ENCODE measurements around the gene CPAMD8.

Gene CPAMD8

GRCh38 chr19:17073869-17074633, 47.4 kb upstream of the CPAMD8 start:
- no peak overlapping the region for H3K9ac ChIP-seq

DNA sequence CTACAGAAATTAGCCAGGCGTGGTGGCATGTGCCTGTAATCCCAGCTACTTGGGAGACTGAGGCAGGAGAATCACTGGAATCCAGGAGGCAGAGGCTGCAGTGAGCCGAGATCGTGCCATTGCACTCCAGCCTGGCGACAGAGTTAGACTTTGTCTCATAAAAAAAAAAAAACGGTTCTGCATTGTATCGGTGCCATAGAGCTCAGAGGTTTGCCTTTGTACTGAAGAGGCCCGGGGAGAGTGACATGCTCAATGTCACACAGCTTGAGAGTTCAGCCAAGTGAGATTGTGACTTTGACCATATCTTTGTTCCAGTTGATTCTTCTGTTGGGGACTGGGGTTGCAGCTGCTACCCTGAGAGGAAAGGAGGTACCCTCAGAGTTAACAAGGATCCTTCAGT, 44.3 kb upstream of the CPAMD8 start:
- Histone ChIP-seq H3K27me3 (ENCODE audit: control insufficient read depth, insufficient read depth, low read length) (no peaks in the 10 kb centered on the region), H3K36me3 (ENCODE audit: control insufficient read depth, insufficient read depth, low read length) (no peaks in the 10 kb centered on the region), H2AFZ (no peak overlapping the region), H3K4me1 (peaks cover 3% of the 10 kb centered on the region), H3K9ac (no peak overlapping the region), H3K4me2 (ENCODE audit: low read length) (no peak overlapping the region), H3K9me3 (ENCODE audit: control insufficient read depth, low read length) (no peaks in the 10 kb centered on the region), H3K79me2 (peaks cover 3% of the 10 kb centered on the region), H3K27ac (no peak overlapping the region), H3K4me3 (ENCODE audit: low read depth, low read length) (no peak overlapping the region)
- no peak for TF ChIP-seq CTCF (IDR thresholded peaks at IDR 0.05)

More at GRCh38 chr19:17073869-17074633, 47.4 kb upstream of the CPAMD8 start:
- peak overlapping the region; percentile 97 for H2AFZ ChIP-seq
- peaks cover 3% of the 10 kb centered on the region for H3K4me1 ChIP-seq
- peaks cover 9% of the 10 kb centered on the region for H3K79me2 ChIP-seq
- no peaks in the 10 kb centered on the region for H3K9me3 ChIP-seq (ENCODE audit: control insufficient read depth, low read length)
- H3K4me2 ChIP-seq (ENCODE audit: low read length) = peak overlapping the region; percentile 82
- peak overlapping the region; percentile 96 for H3K4me3 ChIP-seq (ENCODE audit: low read depth, low read length)
- H3K27me3 ChIP-seq (ENCODE audit: control insufficient read depth, insufficient read depth, low read length) = no peaks in the 10 kb centered on the region
- H3K36me3 ChIP-seq (ENCODE audit: control insufficient read depth, insufficient read depth, low read length) = no peaks in the 10 kb centered on the region
- no peak for TF ChIP-seq CTCF (IDR thresholded peaks at IDR 0.05)
- no peak overlapping the region for H3K27ac ChIP-seq

- Histone ChIP-seq H3K36me3 (ENCODE audit: control insufficient read depth, insufficient read depth, low read length) (no peaks in the 10 kb centered on the region), H3K4me1 (peaks cover 3% of the 10 kb centered on the region), H3K79me2 (peaks cover 3% of the 10 kb centered on the region), H3K4me2 (ENCODE audit: low read length) (no peak overlapping the region), H2AFZ (no peak overlapping the region), H3K4me3 (ENCODE audit: low read depth, low read length) (no peak overlapping the region), H3K27me3 (ENCODE audit: control insufficient read depth, insufficient read depth, low read length) (no peaks in the 10 kb centered on the region), H3K27ac (no peak overlapping the region), H3K9me3 (ENCODE audit: control insufficient read depth, low read length) (no peaks in the 10 kb centered on the region), H3K9ac (no peak overlapping the region)
- TF ChIP-seq CTCF (IDR thresholded peaks at IDR 0.05) = no peak
Observed at GRCh38 chr19:17070421-17070820, 43.8 kb upstream of the CPAMD8 start.

GRCh38 chr19:17069193-17069592, 42.6 kb upstream of the CPAMD8 start:
- Histone ChIP-seq H3K36me3 (ENCODE audit: control insufficient read depth, insufficient read depth, low read length) (no peaks in the 10 kb centered on the region), H3K27ac (no peak overlapping the region), H3K4me1 (no peaks in the 10 kb centered on the region), H2AFZ (no peak overlapping the region), H3K9ac (no peak overlapping the region), H3K4me3 (ENCODE audit: low read depth, low read length) (no peak overlapping the region), H3K4me2 (ENCODE audit: low read length) (no peak overlapping the region), H3K27me3 (ENCODE audit: control insufficient read depth, insufficient read depth, low read length) (no peaks in the 10 kb centered on the region), H3K79me2 (no peaks in the 10 kb centered on the region), H3K9me3 (ENCODE audit: control insufficient read depth, low read length) (no peaks in the 10 kb centered on the region)
- no peak for TF ChIP-seq CTCF (IDR thresholded peaks at IDR 0.05)

GRCh38 chr19:17063428-17063827, 36.8 kb upstream of the CPAMD8 start:
- no peaks in the 10 kb centered on the region for H3K27me3 ChIP-seq (ENCODE audit: control insufficient read depth, insufficient read depth, low read length)

More at GRCh38 chr19:17063428-17063827, 36.8 kb upstream of the CPAMD8 start:
- H3K4me2 ChIP-seq (ENCODE audit: low read length) = no peak overlapping the region
- no peak for TF ChIP-seq CTCF (IDR thresholded peaks at IDR 0.05)
- no peaks in the 10 kb centered on the region for H3K9me3 ChIP-seq (ENCODE audit: control insufficient read depth, low read length)
- no peaks in the 10 kb centered on the region for H3K4me1 ChIP-seq
- H3K36me3 ChIP-seq (ENCODE audit: control insufficient read depth, insufficient read depth, low read length) = no peaks in the 10 kb centered on the region
- H3K9ac ChIP-seq = no peak overlapping the region
- no peak overlapping the region for H3K27ac ChIP-seq
- no peaks in the 10 kb centered on the region for H3K79me2 ChIP-seq
- no peak overlapping the region for H2AFZ ChIP-seq
- H3K4me3 ChIP-seq (ENCODE audit: low read depth, low read length) = no peak overlapping the region

Data from parathyroid adenoma (tissue), 2 donors.